ENCODE measurements around the gene CDIPT. TPM values are rescaled to one million over a fixed set of nuclear protein-coding genes. Genes with fewer than 3 reads are reported as not detected.

The CDIPT gene
- total RNA-seq, 1 donor from 2014 or later: 75.4 TPM

- no peaks in the 10 kb centered on the region for H3K9me3 ChIP-seq
- peak overlapping the region; percentile 61 for H3K4me3 ChIP-seq
- peak; percentile 79 to 80 for ATAC-seq
- peak; percentile 98 for DNase-seq
- H3K36me3 ChIP-seq: peaks cover 21% of the 10 kb centered on the region
- H3K4me1 ChIP-seq: peaks cover 61% of the 10 kb centered on the region
- H3K27me3 ChIP-seq (ENCODE audit: low read depth): no peaks in the 10 kb centered on the region
- intact Hi-C loops (cut with DNase I): no loop called here
- TF ChIP-seq CTCF (IDR thresholded peaks at IDR 0.05): no peak
- H3K27ac ChIP-seq: peak overlapping the region; percentile 80
Measured at GRCh38 chr16:29811170-29811895, 51.7 kb downstream of the CDIPT start.

GRCh38 chr16:29810699-29811169, 52.3 kb downstream of the CDIPT start:
- no peaks in the 10 kb centered on the region for H3K27me3 ChIP-seq (ENCODE audit: low read depth)
- peak overlapping the region; percentile 61 for H3K4me3 ChIP-seq
- intact Hi-C loops (cut with DNase I): no loop called here
- H3K4me1 ChIP-seq: peaks cover 61% of the 10 kb centered on the region
- ATAC-seq (no peak), DNase-seq (no peak)
- TF ChIP-seq CTCF (IDR thresholded peaks at IDR 0.05): no peak
- H3K36me3 ChIP-seq: peaks cover 21% of the 10 kb centered on the region
- H3K27ac ChIP-seq: peak overlapping the region; percentile 80
- H3K9me3 ChIP-seq: no peaks in the 10 kb centered on the region

GRCh38 chr16:29809850-29810698, 53.0 kb downstream of the CDIPT start:
- no peaks in the 10 kb centered on the region for H3K27me3 ChIP-seq (ENCODE audit: low read depth)
- H3K27ac ChIP-seq: peak overlapping the region; percentile 31
- peaks cover 21% of the 10 kb centered on the region for H3K36me3 ChIP-seq
- intact Hi-C loops (cut with DNase I): no loop called here
- no peak for TF ChIP-seq CTCF (IDR thresholded peaks at IDR 0.05)
- H3K4me1 ChIP-seq: peaks cover 58% of the 10 kb centered on the region
- DNase-seq (no peak), ATAC-seq (no peak)
- no peaks in the 10 kb centered on the region for H3K9me3 ChIP-seq
- H3K4me3 ChIP-seq: no peak overlapping the region

- H3K4me1 ChIP-seq: peaks cover 57% of the 10 kb centered on the region
- H3K9me3 ChIP-seq: no peaks in the 10 kb centered on the region
- H3K36me3 ChIP-seq: peaks cover 21% of the 10 kb centered on the region
- H3K27ac ChIP-seq: peak overlapping the region; percentile 86
- ATAC-seq: no peak
- peak overlapping the region; percentile 69 for H3K4me3 ChIP-seq
- intact Hi-C loops (cut with DNase I): no loop called here
- H3K27me3 ChIP-seq (ENCODE audit: low read depth): no peaks in the 10 kb centered on the region
- no peak for DNase-seq
- TF ChIP-seq CTCF (IDR thresholded peaks at IDR 0.05): no peak
Measured at GRCh38 chr16:29809031-29809747, 53.8 kb downstream of the CDIPT start.

Other genes starting within 250 kb of the CDIPT start
- 109 TPM for gene SPN, start 200.0 kb downstream of the CDIPT start, total RNA-seq
- gene QPRT, start 184.0 kb downstream of the CDIPT start, total RNA-seq: 11.0 TPM
- 11.2 TPM for gene C16orf54, start 117.2 kb downstream of the CDIPT start, total RNA-seq
- not detected for gene ZG16, start 85.0 kb downstream of the CDIPT start, total RNA-seq
- gene KIF22, start 72.5 kb downstream of the CDIPT start, total RNA-seq: 21.8 TPM
- 169 TPM for gene MAZ, start 56.7 kb downstream of the CDIPT start, total RNA-seq
- gene PRRT2, start 51.0 kb downstream of the CDIPT start, total RNA-seq: 3.2 TPM
- 18.1 TPM for gene PAGR1, start 47.1 kb downstream of the CDIPT start, total RNA-seq
- 248 TPM for gene MVP, start 42.8 kb downstream of the CDIPT start, total RNA-seq
- gene SEZ6L2, start 36.3 kb upstream of the CDIPT start, total RNA-seq: 10.7 TPM
- 1.6 TPM for gene ASPHD1, start 37.3 kb upstream of the CDIPT start, total RNA-seq
- 22.3 TPM for gene KCTD13, start 63.0 kb upstream of the CDIPT start, total RNA-seq
- gene TMEM219, start 98.9 kb upstream of the CDIPT start, total RNA-seq: 148 TPM
- 66.2 TPM for gene TAOK2, start 110.6 kb upstream of the CDIPT start, total RNA-seq
- 22.1 TPM for gene HIRIP3, start 132.4 kb upstream of the CDIPT start, total RNA-seq
- 58.4 TPM for gene INO80E, start 133.0 kb upstream of the CDIPT start, total RNA-seq
- gene DOC2A, start 147.8 kb upstream of the CDIPT start, total RNA-seq: 6.4 TPM
- not detected for gene C16orf92, start 160.0 kb upstream of the CDIPT start, total RNA-seq
- gene TLCD3B, start 168.0 kb upstream of the CDIPT start, total RNA-seq: not detected
- 733 TPM for gene ALDOA, start 202.5 kb upstream of the CDIPT start, total RNA-seq
- 68.9 TPM for gene PPP4C, start 212.8 kb upstream of the CDIPT start, total RNA-seq
- gene TBX6, start 228.7 kb upstream of the CDIPT start, total RNA-seq: 1.6 TPM
- 113 TPM for gene YPEL3, start 233.0 kb upstream of the CDIPT start, total RNA-seq